Measurements from ENCODE around the gene HOXC12. TPM values are rescaled to one million over a fixed set of nuclear protein-coding genes. Genes with fewer than 3 reads are reported as not detected.

The HOXC12 gene
- total RNA-seq, 2 experiments from 2014 or later, result not detected

DNA sequence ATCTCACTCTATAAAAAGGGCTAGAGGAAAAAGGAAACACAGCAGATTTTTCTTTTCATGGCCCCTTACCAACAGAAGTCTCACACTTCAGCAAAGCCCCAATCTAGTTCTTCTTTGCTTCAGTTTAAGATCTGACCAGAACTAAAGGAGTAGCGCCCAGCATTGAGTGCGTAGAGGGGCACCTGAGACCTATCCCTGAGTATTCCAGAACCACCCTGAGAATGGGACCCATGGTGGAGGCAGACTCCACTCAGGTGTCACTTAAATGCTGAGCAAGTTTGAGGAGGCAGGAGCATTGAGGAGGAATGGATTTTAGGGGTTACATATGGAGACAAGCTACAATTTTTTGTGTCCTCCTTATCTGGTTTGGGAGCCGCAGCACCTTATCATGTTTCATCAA is 16.4 kb downstream of the HOXC12 start:
- POLR2A ChIA-PET, result no interaction called here
- no peak for DNase-seq
- Mint-ChIP-seq H3K36me3 (ENCODE audit: low read depth) (peaks cover 4% of the 10 kb centered on the region), H3K9me3 (peaks cover 4% of the 10 kb centered on the region), H3K4me1 (ENCODE audit: low read depth) (peaks cover 20% of the 10 kb centered on the region), H3K27ac (no peak overlapping the region), H3K27me3 (peaks cover 80% of the 10 kb centered on the region), H3K4me3 (no peak overlapping the region)
- CTCF ChIA-PET, result interaction anchor here (1.1 kb wide), 1 partner anchor 60 kb away, joined by 3 read pairs; no protein-coding TSS in a partner anchor
- intact Hi-C loops (cut with micrococcal nuclease), result loop anchor here (5.0 kb wide), 1 partner anchor 34 kb away; the partner anchor contains the start of gene HOXC13
- ATAC-seq, result no peak
- TF ChIP-seq, protein P1, sequence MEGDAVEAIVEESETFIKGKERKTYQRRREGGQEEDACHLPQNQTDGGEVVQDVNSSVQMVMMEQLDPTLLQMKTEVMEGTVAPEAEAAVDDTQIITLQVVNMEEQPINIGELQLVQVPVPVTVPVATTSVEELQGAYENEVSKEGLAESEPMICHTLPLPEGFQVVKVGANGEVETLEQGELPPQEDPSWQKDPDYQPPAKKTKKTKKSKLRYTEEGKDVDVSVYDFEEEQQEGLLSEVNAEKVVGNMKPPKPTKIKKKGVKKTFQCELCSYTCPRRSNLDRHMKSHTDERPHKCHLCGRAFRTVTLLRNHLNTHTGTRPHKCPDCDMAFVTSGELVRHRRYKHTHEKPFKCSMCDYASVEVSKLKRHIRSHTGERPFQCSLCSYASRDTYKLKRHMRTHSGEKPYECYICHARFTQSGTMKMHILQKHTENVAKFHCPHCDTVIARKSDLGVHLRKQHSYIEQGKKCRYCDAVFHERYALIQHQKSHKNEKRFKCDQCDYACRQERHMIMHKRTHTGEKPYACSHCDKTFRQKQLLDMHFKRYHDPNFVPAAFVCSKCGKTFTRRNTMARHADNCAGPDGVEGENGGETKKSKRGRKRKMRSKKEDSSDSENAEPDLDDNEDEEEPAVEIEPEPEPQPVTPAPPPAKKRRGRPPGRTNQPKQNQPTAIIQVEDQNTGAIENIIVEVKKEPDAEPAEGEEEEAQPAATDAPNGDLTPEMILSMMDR (IDR thresholded peaks at IDR 0.05), result no peak

DNA sequence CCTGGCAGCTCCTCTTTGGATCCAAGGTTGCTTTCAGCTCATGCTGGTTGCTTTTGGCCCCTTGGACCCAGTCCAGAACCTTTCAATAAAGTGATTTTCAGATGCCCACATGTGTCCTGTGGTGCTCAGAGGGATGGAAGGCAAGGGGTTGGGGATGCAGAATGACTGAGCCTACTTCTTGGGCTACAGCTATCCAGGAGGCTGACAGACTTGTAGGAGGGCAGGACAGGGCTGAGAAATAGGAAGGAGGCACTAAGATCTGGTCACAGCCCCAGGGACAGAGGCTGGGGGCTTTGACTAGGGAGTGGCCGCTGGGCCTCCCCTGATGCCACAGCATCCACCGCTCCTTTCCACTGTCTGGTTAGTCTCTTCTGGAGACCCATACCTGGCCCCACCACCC is 17.0 kb downstream of the HOXC12 start:
- H3K4me3 Mint-ChIP-seq, result no peak overlapping the region
- CTCF ChIA-PET, result interaction anchor here (1.1 kb wide), 1 partner anchor 60 kb away, joined by 3 read pairs; no protein-coding TSS in a partner anchor
- H3K36me3 Mint-ChIP-seq (ENCODE audit: low read depth), result peaks cover 4% of the 10 kb centered on the region
- no peak overlapping the region for H3K27ac Mint-ChIP-seq
- ATAC-seq (no peak), DNase-seq (no peak)
- POLR2A ChIA-PET, result no interaction called here
- peaks cover 4% of the 10 kb centered on the region for H3K9me3 Mint-ChIP-seq
- TF ChIP-seq, protein P1 (IDR thresholded peaks at IDR 0.05), result no peak
- intact Hi-C loops (cut with micrococcal nuclease), result loop anchor here (5.0 kb wide), 1 partner anchor 34 kb away; the partner anchor contains the start of gene HOXC13
- peaks cover 80% of the 10 kb centered on the region for H3K27me3 Mint-ChIP-seq
- peaks cover 15% of the 10 kb centered on the region for H3K4me1 Mint-ChIP-seq (ENCODE audit: low read depth)

DNA sequence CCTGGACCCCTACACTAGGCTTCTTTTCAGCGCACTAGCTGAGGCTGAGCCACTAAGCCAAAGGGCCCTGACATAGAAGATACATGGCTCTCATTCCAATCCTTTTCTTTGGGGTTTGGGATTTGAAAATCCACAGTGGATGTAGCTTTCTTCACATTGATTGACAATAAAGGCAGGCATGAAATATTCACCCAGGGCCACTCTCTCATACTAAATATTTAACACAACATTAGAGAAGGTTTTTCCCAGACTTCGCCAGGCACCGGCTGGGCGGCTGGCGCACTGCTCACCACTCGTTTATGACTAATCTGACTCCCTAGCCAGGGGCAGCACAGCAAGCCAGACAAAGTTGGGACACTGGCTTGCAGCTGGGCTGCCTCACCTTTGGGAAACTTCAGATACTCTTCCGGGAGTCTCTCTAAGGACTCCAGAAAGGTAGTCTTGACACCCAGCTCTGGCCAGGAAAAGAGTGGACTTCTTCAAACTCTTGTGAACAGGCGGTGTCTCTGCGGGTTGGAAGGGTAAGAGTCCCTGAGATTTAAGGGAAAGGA is 17.5 kb downstream of the HOXC12 start:
- TF ChIP-seq, protein P1 (IDR thresholded peaks at IDR 0.05), result no peak
- Mint-ChIP-seq H3K27ac (no peak overlapping the region), H3K27me3 (peaks cover 80% of the 10 kb centered on the region), H3K36me3 (ENCODE audit: low read depth) (peaks cover 4% of the 10 kb centered on the region), H3K4me3 (no peak overlapping the region), H3K4me1 (ENCODE audit: low read depth) (peaks cover 15% of the 10 kb centered on the region), H3K9me3 (peaks cover 4% of the 10 kb centered on the region)
- DNase-seq (no peak), ATAC-seq (no peak)
- ChIA-PET POLR2A (no interaction called here), CTCF (interaction anchor here (0.7 kb wide), 1 partner anchor 12 kb away, joined by 3 read pairs; no protein-coding TSS in a partner anchor)
- intact Hi-C loops (cut with micrococcal nuclease), result loop anchor here (5.0 kb wide), 1 partner anchor 35 kb away; the partner anchor contains the start of gene HOXC13

DNA sequence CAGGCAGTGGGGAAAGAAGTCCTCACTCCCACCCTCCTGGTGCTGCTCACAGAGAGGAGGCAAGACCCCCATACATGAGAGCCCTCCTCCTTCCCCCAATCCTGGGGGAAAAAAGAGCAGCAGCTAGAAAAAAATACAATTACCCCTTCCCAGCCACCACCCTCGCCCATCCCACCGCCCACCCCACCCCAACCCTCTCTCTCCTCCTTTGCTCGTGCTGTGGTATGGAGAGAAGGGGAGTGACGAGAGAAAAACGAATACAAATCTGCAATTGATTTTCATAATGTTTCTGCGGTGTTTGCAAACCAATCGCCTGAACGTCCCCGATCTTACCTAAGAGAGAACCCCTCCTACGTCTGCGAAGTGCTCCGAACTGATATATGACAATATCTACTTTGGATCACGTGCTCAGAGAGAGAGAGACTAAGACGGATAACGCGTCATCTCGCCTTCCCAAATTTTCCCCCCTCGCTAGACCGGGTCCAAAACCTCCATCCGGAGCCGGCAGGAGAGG is 18.1 kb downstream of the HOXC12 start, which contains the start of gene HOXC11:
Gene HOXC11, plus strand, starts transcription at position 405 of the 514 bp plus-strand sequence. CDS start 116 bp downstream, outside the sequence.
- Mint-ChIP-seq H3K4me3 (peak within 1 kb of the TSS; percentile 11), H3K36me3 (ENCODE audit: low read depth) (peaks cover 4% of the 10 kb centered on the region), H3K4me1 (ENCODE audit: low read depth) (peaks cover 15% of the 10 kb centered on the region), H3K9me3 (peaks cover 4% of the 10 kb centered on the region), H3K27me3 (peaks cover 79% of the 10 kb centered on the region), H3K27ac (no peak within 1 kb of the TSS)
- no peak for ATAC-seq
- CTCF ChIA-PET, result interaction anchor here (0.7 kb wide), 1 partner anchor 13 kb away, joined by 3 read pairs; no protein-coding TSS in a partner anchor
- no peak for DNase-seq
- POLR2A ChIA-PET, result interaction anchor here (1.6 kb wide), 1 partner anchor 14 kb away, joined by 4 read pairs; no protein-coding TSS in a partner anchor
- intact Hi-C loops (cut with micrococcal nuclease), result loop anchor here (5.0 kb wide), 1 partner anchor 35 kb away; the partner anchor contains the start of gene HOXC13
- TF ChIP-seq, protein P1 (IDR thresholded peaks at IDR 0.05), result no peak
